Activated CD4-positive, alpha-beta T cell treated with anti-CD3 and anti-CD28 coated beads, Interleukin-2, amount 50 U/mL, for 16 hours (primary cell): Measurements from ENCODE around the gene ZNF263.

ENCODE experiments used
- DNase-seq: peaks from one replicate; pipeline ENCODE4 v3.0.0-alpha.2; 2020

The ZNF263 gene

DNA sequence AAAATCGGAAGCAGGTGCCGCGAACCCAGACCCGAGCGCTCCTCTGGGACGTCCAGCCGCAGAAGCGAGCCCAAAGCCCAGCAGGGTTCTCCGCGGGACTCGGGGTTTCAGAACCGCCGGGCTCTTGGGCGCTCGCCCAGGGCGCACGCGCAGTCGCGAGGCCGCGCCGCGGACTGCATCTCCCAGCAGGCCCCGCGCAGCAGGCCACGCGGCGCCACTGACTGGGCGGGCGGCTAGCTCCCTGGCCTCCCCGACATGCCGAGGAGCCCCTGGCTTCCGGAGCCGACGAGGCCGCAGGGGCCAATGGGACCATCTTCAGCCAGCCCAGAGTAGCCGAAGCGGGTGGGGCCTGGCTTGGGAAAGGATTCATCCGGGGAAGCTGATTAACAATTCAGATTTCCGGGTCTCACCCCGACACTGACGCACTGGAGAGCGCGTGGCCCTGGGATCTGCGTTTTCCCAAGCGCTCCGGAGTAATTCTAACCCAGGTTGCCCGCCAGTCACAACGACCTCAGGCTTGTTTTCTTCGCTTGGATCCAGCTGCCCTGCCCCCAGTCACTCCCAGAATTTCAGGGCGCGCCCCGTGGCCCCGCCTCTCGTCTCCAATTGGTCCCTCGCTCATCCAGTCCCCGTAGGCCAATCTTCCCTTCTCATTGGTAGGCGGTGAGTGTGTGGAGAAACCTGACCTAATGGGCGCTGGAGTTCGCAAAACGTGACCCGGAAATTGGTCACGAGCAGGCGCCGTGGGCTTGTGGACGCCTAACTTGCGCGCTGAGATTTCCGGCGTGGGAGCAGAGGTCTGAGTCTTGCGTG is at the start of gene ZNF263:
Gene ZNF263, plus strand, starts transcription at position 762 of the 813 bp plus-strand sequence. CDS start 328 bp downstream, outside the sequence.
- DNase-seq = peak; percentile 97

DNA sequence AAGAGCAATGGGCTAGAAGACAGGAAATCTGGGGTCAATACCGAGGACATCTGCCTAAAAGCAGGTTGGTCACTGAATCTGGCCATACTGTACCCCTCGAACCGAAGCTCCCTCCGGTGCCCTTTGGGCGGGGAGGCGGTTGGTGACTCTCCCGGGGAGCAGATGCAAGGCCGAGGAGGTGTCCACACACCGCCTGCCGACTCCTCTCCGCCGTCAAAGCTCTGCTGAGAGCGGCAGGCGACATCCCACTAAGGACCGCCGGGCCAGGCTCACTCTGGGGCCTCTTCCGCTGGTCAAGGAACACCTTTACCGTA is 48.8 kb upstream of the ZNF263 start:
- DNase-seq = no peak

DNA sequence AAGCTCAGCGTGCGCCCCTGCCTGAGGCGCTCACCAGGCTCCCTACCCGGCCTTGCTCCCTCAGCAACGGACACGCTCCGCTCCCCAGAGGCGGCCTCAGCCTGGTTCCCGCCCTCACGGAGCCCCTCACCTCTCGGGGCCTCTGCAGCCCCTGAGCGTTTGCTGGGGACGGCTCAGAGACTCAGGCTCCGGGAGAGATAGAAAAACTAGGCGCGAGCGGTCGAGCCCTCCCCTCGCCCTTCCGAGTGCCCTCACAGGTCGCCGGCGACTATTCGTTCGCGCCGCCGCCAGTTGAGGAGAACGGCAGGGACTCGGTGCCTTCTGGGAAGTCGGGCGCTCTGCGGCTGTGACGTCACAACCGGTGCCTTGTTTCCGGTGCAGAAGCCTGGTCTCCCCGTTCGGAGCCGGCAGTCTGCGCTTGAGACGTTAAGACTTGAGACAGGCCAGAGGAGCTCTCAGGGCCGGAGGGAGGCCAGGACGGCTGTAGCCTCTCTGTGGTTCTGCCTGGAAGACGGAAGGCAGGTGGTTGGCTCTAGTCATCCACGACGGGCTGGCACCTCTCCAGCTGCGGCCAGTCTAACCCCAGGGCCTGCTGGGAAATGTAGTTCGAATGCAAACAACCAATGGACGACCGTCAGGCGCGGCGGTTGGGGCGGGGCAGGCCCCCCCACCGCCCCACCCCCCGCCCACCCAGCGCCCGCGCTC is 48.3 kb upstream of the ZNF263 start, which contains the start of gene ZNF200:
Gene ZNF200, minus strand, starts transcription at position 302 of the 705 bp plus-strand sequence. CDS start 1,403 bp downstream, outside the sequence.
- peak; percentile 95 for DNase-seq

DNA sequence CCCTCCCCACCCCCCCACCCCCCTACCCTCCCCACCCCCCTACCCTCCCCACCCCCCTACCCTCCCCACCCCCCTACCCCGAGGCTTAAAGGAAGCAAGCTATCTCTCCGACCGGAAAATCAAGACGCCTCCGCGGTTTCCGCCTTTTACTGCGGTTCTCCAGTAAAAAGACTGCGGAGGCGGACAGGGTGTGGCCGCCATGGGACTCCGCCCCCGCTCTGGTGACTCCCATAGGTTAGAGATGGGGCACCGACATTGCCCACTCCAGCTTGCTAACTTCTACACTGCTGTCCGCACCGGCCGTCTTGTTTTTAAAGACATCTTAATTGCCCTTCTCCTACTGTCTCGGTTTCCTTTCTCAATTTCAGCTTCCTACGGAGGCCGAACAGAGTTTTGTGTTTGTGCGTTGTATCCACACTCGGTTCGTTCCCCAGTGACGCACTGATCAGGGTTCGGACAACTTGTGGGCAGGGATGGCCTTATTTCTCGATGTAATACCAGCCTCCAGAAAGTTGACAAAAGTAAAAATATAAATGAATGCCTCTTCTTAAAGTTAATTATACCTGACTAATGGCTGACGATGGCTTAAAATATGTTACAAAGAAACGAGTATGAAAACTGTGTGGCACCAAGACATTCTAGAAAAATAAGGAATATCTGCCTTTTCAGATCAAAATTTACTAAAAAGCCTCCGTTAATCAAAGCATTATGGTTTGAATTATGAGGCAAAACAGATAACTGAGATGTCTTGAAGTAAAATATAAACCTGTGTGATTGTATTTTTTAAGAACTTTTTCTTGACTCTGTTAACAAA is 47.2 kb upstream of the ZNF263 start:
- DNase-seq = no peak

DNA sequence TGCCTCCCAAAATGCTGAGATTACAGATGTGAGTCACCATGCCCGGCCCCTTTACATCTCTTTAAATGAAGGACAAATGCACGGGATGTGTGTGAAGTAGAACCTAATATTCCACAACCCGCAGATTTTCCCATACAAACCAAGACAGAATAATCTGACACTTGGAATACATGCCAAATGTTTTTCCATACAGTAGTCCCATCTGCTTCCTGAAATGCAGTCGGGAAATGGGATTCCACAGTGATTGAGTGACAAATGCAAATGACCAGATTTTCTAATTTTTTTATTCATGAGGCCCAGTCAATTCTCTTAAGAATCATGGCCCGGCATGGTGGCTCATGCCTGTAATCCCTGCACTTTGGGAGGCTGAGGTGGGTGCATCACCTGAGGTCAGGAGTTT is 41.5 kb upstream of the ZNF263 start:
- no peak for DNase-seq

DNA sequence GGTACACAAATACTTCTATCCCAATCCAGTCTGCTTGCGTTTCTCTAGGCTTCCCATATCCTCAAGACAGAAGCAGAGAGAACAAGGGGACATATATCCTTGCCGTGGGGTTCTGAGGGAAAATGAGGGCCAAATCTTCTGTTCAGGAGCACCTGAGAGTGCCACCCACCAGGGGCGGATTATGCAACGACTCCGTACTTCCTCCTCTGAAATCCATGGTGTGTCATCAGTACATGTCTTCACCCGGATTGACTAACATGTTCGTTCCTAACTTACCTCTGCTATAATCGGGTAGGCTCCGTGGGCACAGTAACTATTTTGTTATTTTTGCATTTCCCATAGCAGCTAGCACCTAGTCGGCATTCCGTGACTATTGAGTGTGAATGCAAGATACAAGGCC is 40.6 kb upstream of the ZNF263 start:
- no peak for DNase-seq

DNA sequence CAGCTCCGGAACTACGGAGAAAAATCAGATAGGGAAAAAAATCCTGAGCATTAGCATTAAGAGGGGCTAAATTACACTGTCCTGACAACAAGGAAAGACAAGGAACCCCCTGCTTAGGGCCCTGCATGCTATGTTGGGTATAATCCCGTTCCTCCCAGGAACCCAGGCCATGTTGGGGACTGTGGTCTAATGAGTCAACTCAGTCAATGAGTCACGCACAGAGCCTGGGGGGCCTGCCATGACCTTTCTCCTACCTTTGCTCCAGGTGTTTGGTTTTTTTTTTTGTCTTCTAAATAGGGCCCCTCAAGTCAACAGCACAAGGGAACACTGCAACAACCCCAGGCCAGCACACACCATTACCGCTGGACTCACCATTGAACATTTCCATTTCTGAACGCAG is 39.4 kb upstream of the ZNF263 start:
- DNase-seq = no peak

DNA sequence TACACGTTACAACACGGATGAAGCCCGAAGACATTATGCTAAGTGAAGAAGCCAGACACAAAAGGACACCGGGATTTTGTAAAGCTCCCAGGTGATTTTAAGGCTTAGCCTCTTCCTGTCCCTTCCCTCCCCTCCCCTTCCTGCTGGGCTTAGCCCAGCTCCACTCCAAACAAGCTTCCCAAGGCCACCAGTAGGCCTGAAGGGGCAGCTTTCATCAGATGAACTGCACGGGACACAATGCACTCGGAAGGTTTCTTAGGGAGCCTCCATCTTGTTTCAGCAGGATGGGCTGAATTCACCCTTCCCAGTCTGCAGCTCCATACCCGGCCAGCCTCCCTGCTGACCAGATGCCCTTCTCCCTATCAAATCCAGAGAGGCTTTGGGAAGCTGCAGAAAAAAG is 37.3 kb upstream of the ZNF263 start:
- DNase-seq = no peak

DNA sequence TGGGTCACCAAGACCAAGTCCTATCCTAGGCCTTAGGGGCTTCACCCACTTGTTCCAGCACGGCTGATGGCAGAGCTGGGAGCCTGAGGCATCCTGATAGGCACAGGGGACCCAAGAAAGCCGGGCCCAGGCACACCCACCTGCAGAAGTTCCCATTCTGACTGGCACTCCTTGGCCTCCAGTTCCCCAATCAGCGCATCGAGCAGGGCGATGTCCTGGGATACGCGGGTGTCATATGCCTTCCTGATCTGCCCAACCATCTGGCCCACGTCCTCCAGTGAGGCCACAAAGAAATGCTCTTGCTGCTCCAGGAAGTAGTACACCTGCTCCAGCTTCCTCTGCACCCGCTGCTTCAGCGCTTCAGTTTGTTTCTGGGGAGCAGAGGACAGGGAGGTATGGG is 36.4 kb upstream of the ZNF263 start:
- DNase-seq = no peak

DNA sequence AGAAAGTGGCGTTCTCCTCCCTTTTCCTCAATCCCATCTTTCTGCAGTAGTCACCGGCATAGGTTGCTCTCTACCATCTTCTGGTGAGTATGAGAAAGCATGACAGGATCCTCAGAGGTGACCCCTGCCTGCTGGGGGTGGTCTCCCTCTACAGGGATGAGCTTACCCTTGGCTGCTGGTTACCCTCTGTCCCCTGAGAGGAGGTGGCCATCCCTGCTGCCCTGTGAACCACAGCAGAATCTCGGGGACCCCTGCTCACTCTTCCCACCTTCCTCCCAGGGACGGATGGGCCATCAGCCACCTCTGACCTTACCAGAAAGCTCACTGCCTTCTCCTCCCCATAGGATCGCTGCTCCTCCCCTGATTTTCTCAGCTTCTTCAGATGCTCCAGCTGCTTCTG is 34.7 kb upstream of the ZNF263 start:
- DNase-seq = no peak

DNA sequence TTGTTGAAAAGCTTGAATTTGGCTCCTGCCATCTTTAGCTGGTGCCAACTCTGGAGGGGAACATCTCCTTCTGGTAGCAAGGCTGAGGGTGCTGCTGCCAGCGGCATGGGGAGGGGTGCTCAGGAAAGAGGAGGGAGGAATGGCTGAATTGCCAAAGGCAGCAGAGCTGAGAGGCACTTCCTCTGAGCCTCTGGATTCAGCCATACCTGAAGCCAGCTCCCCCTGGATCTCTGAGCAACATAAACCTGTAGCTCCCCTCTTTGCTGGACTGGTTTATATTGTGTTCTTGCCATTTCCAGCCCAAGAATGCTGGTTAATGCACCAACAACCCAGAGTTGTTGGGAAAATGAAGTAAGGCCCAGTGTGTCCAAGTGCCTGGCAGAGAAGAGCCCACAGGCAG is 34.3 kb upstream of the ZNF263 start:
- no peak for DNase-seq

DNA sequence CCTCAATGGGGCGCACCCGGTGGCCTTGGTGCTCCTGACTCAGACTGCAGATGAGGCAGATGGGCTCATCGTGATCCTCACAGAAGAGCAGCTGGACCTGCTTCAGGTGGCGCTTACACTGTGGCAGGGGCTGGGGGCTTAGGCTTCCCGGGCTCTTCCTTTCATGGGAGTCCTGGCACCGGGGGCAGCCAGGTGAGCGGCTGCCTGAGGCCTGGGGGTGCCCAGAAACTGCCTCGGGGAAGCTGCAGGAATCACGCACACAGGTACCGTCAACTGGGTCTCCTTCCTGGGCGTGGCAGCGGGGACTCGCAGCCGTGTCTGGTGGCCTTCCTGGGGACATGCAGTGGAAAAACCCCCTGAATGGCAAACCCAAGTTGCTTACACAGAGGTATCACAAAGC is 33.8 kb upstream of the ZNF263 start:
- no peak for DNase-seq

DNA sequence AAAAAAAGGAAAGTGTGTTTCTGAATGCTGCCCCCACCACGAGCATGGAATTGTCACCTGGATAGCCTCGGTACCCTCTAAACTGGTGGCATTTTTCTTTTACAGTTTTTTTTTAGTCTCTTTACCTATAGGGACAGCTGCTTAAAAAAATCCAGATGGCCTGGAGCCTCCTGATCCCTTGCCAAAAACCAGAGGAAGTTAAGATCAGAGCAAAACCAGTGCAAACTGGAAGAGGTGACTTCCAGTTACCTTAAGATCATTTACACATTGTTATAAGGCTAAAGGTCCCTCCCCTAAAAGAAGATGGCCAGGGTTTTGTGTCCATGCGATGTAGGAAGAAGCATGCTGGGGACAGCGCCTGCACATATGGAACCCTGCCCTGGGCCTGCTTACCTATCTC is 30.3 kb upstream of the ZNF263 start:
- DNase-seq = no peak

DNA sequence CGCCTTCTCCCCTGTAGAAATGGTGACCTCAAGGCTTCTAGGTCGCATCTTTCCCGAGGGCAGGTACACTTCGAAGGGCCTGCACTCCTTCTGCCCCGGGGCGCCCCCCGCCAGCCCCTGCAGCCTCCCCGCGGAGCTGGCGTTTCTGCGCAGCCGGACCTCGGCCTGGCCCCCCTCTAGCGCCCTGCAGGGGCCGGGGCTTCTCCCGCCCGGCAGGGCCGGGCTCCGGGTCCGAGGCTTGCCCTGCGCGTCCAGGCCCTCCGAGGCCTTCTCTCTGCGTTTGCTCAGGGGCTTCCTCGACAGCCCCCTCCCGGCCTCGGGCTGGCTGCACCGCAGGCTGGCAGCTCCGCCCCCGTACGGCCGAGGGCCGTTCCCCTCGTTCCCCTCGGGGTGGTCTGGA is 29.0 kb upstream of the ZNF263 start:
- DNase-seq = no peak

DNA sequence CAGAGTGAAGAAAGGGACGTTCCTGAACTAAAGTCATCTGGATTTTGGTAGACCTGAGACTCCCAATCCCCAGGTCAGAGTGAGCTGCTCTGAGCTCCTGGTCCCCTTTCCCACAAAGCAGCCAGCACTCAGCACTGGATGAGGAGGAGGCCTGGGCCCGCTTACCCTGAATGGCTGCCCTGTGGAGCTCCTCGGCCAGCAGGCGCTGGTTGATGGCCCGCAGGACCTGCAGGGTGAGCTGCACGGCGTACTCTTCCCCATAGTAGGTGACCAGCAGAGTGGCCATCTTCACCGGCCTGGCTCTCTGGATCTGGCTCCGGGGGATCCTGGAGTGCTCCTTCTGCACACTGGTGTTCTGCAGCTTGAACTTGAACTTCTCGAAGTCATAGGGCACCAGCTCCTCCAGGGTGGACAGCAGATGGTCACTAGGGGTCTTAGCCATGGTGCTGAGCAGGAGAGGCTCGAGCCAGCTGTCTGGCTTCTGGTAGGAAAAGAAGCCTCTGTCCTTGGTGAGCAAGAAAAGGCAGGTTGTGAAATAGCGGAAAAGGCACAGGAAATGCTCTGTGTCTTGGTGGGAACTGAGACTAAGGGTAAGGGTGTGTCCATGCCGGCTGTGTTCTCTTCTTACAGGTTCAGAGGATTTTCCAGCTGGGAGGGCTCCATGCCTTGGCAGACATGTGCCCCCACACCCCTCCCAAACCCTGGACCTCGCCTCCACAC is 27.0 kb upstream of the ZNF263 start, which contains the start of gene MEFV:
Gene MEFV, minus strand, starts transcription at position 488 of the 720 bp plus-strand sequence. Its CDS starts 46 bp downstream, at position 442.
- no peak for DNase-seq

DNA sequence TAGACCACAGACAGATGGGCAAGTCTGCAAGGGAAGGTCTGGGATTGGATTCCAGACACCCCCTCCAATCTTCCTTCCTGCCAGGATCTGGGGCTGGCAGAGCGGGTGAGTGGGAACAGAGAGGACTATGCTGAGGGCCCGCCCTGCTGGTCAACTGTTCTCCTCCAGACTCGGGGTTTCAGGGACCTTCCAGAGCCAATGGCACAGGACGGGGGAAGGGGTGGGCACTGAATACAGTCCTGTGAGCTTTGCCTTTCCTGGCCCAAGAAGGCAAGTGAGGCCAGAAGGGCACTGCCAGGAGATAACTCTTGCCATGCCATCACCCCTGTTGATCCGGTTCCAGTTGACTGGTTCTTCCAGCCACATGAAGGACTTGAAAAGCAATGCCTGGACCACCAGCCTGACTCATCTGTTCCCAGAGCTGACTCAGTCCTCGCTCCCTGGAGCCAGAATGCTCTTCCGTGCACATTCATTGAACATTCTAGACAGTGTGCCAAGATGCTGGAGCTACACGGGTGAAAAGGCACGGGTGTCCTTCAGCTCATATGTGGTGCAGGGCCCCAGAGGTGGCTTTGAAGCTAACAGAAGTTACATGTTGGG is 26.3 kb upstream of the ZNF263 start:
- DNase-seq = no peak

DNA sequence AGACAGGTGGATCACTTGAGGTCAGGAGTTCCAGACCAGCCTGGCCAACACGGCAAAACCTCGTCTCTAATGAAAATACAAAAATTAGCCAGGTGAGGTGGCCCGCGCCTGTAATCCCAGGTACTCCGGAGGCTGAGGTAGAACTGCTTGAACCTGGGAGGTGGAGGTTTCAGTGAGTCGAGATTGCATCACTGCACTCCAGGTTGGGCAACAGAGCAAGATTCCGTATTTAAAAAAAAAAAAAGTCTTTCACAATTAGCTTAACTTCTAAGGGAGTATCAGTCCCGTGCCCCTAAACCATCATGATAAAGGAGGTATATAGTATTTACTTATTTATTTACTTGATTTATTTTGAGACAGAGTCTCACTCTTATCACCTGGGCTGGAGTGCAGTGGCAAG is 23.5 kb upstream of the ZNF263 start:
- no peak for DNase-seq

DNA sequence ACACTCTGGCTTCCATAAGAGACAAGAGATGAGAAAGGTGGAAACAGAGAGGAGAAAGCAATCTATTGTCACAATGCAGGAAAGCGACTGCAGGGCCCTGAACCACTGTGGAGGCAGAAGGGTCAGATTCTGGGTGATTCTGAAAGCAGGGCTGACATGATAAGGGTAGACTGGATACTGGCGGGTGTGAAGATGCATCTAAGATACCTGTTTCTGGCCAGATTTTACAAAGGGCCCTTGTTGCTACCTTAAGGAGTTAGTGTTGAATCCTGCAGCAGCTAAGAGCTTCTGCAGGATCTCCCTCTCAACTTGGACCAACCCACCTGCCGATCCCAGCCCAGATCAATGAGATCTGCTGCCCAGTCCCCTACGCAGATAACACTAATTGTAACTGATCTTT is 20.8 kb upstream of the ZNF263 start:
- no peak for DNase-seq

DNA sequence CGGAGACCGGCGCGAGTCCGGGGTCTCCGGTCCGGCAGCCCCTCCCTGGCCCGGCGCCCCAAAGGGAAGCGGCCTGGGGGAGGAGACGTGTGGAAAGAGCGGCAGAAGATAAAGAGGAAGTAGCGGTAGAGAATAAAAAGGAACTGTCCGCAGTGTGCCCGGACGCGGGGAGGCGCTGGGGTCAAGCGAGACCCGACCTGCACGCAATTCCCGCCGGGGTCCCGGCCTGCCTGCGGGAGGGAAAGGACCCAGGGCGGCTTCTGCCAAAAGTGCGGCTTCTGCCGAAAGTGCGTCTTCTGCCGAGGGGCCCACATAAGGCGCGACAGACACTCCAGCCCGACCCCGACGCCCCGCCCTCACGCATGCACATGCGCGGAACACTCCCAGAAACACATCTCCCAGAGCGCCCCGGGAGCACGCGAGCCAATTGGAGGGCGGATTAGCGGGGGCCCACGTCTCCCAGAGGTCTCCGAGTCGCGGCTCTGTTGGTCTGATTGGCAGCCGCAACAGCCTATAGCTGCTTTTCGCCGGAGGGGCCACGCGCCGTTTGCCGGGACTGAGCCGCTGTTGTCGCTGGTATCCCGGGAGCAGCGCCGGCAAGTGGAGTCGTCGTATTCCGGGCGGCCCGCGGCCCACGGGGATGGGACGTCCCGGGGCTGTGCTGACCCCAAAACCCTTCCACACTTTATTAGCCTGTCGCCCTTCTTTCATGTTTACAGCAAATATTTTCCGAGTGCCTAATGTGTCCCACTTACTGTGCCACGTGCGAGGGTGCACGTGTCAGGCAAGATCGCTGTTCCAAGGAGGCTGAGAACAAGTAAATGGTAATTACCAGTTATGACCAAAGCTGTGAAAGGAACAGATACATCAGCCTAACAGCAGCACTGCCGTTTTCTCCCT is 18.9 kb upstream of the ZNF263 start:
- DNase-seq = peak; percentile 99

DNA sequence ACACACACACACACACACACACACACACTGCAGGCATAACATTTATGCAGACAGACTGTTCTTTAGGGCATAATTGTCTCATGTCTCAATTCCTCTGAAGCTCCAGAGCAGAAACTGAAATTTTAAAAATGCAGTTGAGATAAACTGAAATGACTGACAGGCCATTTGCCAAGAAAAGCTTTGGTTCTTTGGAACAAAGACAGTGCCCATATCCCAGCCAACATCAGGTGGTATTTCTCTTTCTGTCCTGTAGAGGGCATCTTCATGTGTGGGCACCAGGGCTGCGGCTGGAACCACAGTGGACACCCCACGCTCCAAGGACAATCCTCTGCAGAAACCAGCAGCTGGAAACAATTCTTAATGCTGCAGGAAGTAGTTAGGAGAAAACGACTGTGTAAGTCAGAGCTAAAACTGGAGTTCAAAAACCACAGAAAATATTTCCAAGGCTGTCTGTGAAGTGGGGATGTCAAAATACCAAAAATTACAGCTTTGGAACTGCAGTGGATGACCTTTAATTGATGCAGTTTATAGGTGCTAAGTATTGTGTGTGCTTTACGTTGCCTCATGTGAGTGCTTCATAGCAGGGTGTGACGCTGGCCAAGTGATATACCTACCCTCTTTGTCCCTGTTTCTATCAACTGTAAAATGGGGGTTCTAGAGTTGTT is 16.3 kb upstream of the ZNF263 start:
- DNase-seq = no peak

DNA sequence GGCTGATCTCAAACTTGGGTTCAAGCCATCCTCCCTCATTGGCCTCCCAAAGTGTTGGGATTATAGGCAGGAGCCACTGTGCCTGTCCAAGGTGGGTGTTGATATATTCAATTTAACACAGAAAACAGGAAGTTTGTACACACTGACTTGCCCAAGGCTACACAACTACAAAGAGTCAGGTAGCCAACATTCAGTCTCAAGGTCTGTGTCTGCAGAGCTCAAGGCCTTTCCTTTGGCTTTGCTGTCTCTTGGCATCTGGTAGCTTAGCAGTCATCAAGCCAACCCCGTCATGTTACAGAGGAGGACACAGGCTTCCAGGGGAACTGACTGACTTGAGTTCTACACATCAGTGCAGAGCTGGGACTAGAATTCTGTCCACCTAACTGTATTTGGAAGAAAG is 15.0 kb upstream of the ZNF263 start:
- no peak for DNase-seq
